ENCODE results near the gene CERCAM. TPM values are rescaled to one million over a fixed set of nuclear protein-coding genes. Genes with fewer than 3 reads are reported as not detected.

The CERCAM gene
- total RNA-seq, 4 donors from 2014 or later, result 25.1 to 70.7 (median 39.8) TPM

DNA sequence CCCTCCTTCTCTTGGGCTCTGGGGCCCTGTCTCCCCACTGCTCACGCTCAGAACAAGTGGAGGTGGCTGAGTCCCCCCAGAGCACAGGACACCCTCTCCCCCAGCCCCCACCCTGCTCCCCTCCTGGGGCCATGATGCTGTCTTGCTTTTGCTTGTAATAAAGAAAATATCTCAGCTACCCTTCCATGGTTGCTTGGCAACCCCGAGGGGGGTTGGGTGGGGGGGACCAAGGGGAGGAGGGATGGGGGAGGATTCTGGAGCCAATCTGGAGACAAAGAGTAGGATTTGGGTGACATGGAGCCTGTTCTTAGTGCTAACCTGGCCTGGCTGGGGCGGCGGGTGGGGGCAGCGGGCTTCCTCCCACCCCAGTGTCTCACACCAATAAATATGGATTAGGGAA is 16.1 kb upstream of the CERCAM start:
- no peak overlapping the region for H3K27ac ChIP-seq
- H3K27me3 ChIP-seq, result no peaks in the 10 kb centered on the region
- H3K4me1 ChIP-seq, result no peaks in the 10 kb centered on the region
- no peak for TF ChIP-seq CTCF (IDR thresholded peaks at IDR 0.05)
- no peak for TF ChIP-seq POLR2A (IDR thresholded peaks at IDR 0.05)
- H3K9me3 ChIP-seq, result no peaks in the 10 kb centered on the region
- intact Hi-C loops (cut with DNase I; ENCODE audit: low total_unique reads), result no loop called here
- H3K4me3 ChIP-seq, result no peak overlapping the region
- H3K36me3 ChIP-seq, result no peaks in the 10 kb centered on the region
- no peak for DNase-seq

- DNase-seq, result no peak
- intact Hi-C loops (cut with DNase I; ENCODE audit: low total_unique reads), result no loop called here
- H3K4me1 ChIP-seq, result no peaks in the 10 kb centered on the region
- no peak overlapping the region for H3K4me3 ChIP-seq
- H3K27ac ChIP-seq, result no peak overlapping the region
- H3K9me3 ChIP-seq, result no peaks in the 10 kb centered on the region
- no peaks in the 10 kb centered on the region for H3K27me3 ChIP-seq
- no peaks in the 10 kb centered on the region for H3K36me3 ChIP-seq
- TF ChIP-seq CTCF (IDR thresholded peaks at IDR 0.05) (no peak), POLR2A (IDR thresholded peaks at IDR 0.05) (no peak)
Measured at GRCh38 chr9:128405077-128405779, 15.4 kb upstream of the CERCAM start.

GRCh38 chr9:128405780-128406171 is 14.9 kb upstream of the CERCAM start:
- DNase-seq, result no peak
- intact Hi-C loops (cut with DNase I; ENCODE audit: low total_unique reads), result no loop called here
- Histone ChIP-seq H3K4me1 (no peaks in the 10 kb centered on the region), H3K27me3 (no peaks in the 10 kb centered on the region), H3K4me3 (no peak overlapping the region), H3K27ac (no peak overlapping the region), H3K9me3 (no peaks in the 10 kb centered on the region), H3K36me3 (no peaks in the 10 kb centered on the region)
- TF ChIP-seq POLR2A (IDR thresholded peaks at IDR 0.05) (no peak), CTCF (IDR thresholded peaks at IDR 0.05) (no peak)

DNA sequence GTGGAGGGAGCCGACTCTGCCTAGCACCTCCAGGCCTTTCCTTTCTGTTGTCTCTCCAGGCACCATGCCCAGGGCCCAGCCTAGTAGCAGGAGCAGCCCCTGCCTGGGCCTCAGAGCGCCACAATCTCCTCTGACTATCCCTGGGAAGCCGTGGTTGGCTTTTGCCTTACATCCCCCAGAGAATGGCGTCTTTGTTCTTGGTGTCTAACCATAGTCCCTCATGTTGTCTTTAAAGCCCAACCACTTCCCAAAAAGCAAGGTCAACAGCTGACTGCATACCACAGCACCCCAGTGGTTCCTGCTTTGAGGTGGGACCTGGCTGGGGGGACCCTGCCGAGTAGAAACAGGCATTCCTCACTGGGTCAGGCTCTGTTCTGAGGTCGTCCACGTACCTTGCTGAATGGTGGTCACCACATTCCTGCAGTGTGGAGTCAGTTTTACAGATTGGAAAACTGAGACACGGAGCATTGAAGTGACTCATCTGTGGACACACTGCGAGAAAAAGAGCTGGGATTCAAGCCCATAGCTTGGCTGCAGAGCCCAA is 13.7 kb upstream of the CERCAM start:
- no peak for DNase-seq
- intact Hi-C loops (cut with DNase I; ENCODE audit: low total_unique reads), result no loop called here
- Histone ChIP-seq H3K9me3 (no peaks in the 10 kb centered on the region), H3K4me1 (no peaks in the 10 kb centered on the region), H3K4me3 (no peak overlapping the region), H3K27ac (no peak overlapping the region), H3K27me3 (no peaks in the 10 kb centered on the region), H3K36me3 (no peaks in the 10 kb centered on the region)
- TF ChIP-seq POLR2A (IDR thresholded peaks at IDR 0.05), result no peak
- TF ChIP-seq CTCF (IDR thresholded peaks at IDR 0.05), result no peak

DNA sequence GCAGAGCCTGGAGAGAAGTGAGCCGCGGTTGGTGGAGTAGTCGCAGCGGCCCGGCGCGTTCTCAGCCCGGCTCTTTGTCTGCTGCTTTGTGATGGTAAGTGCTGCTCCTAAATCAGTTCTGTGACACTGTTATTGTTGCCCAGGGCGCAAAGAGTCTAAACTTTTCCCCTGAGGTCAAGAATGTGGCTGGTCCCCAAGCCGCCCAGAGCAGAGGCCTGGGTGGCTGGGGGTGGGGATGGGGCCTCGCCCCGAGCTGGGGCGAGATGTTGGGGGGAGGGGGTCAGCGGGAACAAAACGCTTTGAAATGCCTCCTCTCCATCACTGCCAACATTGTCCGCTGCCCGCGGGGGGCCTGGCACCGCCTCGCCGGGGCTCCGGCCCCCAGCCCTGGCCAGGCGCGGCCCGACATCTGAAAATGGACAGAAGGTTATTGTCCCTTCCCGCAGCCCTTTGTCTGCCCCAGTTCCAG is 11.7 kb upstream of the CERCAM start:
- intact Hi-C loops (cut with DNase I; ENCODE audit: low total_unique reads), result no loop called here
- Histone ChIP-seq H3K36me3 (no peaks in the 10 kb centered on the region), H3K27ac (no peak overlapping the region), H3K4me3 (no peak overlapping the region), H3K9me3 (no peaks in the 10 kb centered on the region), H3K27me3 (peaks cover 0 to 5% of the 10 kb centered on the region in 2 donors), H3K4me1 (no peaks in the 10 kb centered on the region)
- DNase-seq, result no peak
- TF ChIP-seq CTCF (IDR thresholded peaks at IDR 0.05), result no peak
- TF ChIP-seq POLR2A (IDR thresholded peaks at IDR 0.05), result no peak

Data from uterus (tissue), 4 donors.